Calu3 (cell line): ENCODE measurements around the gene FMO3. TPM values are rescaled to one million over a fixed set of nuclear protein-coding genes. Genes with fewer than 3 reads are reported as not detected.

Source experiments
- BruUV-seq: library from RNA; stranded (reverse); fragments of 400-500 nt; replicated peaks from 2 replicates; lab custom pipeline; 2021; lab: Mats Ljungman, UMichigan
- CTCF ChIA-PET: fragments of 300-600 bp; sonication (Branson Sonifier 250); formaldehyde crosslinking; loops from one replicate; lab custom pipeline; 2022; ENCODE audit warnings: antibody characterized with exemption; lab: Charles Lee
- DNase-seq: peaks from one replicate; pipeline ENCODE4 v3.0.0; 2022
- H3K27ac Mint-ChIP-seq: one replicate; pipeline ENCODE4 v1.8.0; 2022; ENCODE audit warnings: mixed read lengths; ENCODE audit not compliant: unreplicated experiment
- H3K27me3 Mint-ChIP-seq: one replicate; pipeline ENCODE4 v1.8.0; 2022; ENCODE audit warnings: mixed read lengths; ENCODE audit not compliant: unreplicated experiment
- H3K36me3 Mint-ChIP-seq: one replicate; pipeline ENCODE4 v1.8.0; 2022; ENCODE audit warnings: mild to moderate bottlenecking, moderate library complexity, mixed read lengths; ENCODE audit not compliant: insufficient read depth, unreplicated experiment
- H3K4me1 Mint-ChIP-seq: one replicate; pipeline ENCODE4 v1.8.0; 2022; ENCODE audit warnings: mild to moderate bottlenecking, low read depth, mixed read lengths; ENCODE audit not compliant: unreplicated experiment
- H3K4me3 Mint-ChIP-seq: one replicate; pipeline ENCODE4 v1.8.0; 2022; ENCODE audit warnings: mild to moderate bottlenecking, low read depth, moderate library complexity, mixed read lengths; ENCODE audit not compliant: unreplicated experiment
- H3K9me3 Mint-ChIP-seq: one replicate; pipeline ENCODE4 v1.8.0; 2022; ENCODE audit warnings: low read depth, mixed read lengths; ENCODE audit not compliant: unreplicated experiment
- CTCF ChIP-seq: fragments of 200-600 bp; IDR thresholded peaks from one replicate; pipeline ENCODE4 v1.8.0; 2022; ENCODE audit warnings: antibody characterized with exemption; ENCODE audit not compliant: unreplicated experiment
- intact Hi-C: fragments of 100-400 bp; cut with micrococcal nuclease; formaldehyde crosslinking; loops from one replicate; pipeline ENCODE4 v1.10.0; 2022; ENCODE audit not compliant: unreplicated experiment
- total RNA-seq: library from RNA; stranded (reverse); gene quantifications from 2 replicates; pipeline ENCODE4 v1.2.3, GENCODE V29; 2022

The FMO3 gene
- total RNA-seq, 1 experiment from 2014 or later = not detected

- CTCF ChIA-PET = no interaction called here
- Mint-ChIP-seq H3K36me3 (no peaks in the 10 kb centered on the region), H3K4me1 (no peaks in the 10 kb centered on the region), H3K4me3 (no peak overlapping the region), H3K9me3 (no peaks in the 10 kb centered on the region), H3K27ac (no peak overlapping the region), H3K27me3 (peaks cover 33% of the 10 kb centered on the region)
- TF ChIP-seq CTCF = no peak
- no TSS peak for BruUV-seq
- intact Hi-C loops = no loop called here
- no peak for DNase-seq
Measured at GRCh38 chr1:171119648-171120047, 28.9 kb downstream of the FMO3 start.

- Mint-ChIP-seq H3K36me3 (no peaks in the 10 kb centered on the region), H3K9me3 (no peaks in the 10 kb centered on the region), H3K27ac (no peak overlapping the region), H3K27me3 (peaks cover 33% of the 10 kb centered on the region), H3K4me1 (no peaks in the 10 kb centered on the region), H3K4me3 (no peak overlapping the region)
- no peak for DNase-seq
- no peak for TF ChIP-seq CTCF
- intact Hi-C loops = no loop called here
- CTCF ChIA-PET = no interaction called here
- BruUV-seq = no TSS peak
Measured at GRCh38 chr1:171122299-171122698, 31.6 kb downstream of the FMO3 start.

GRCh38 chr1:171122893-171123292 lies 32.2 kb downstream of the FMO3 start:
- no peak for DNase-seq
- Mint-ChIP-seq H3K36me3 (no peaks in the 10 kb centered on the region), H3K27ac (no peak overlapping the region), H3K4me3 (no peak overlapping the region), H3K9me3 (no peaks in the 10 kb centered on the region), H3K27me3 (peaks cover 33% of the 10 kb centered on the region), H3K4me1 (no peaks in the 10 kb centered on the region)
- no TSS peak for BruUV-seq
- no peak for TF ChIP-seq CTCF
- intact Hi-C loops = no loop called here
- CTCF ChIA-PET = no interaction called here

- CTCF ChIA-PET = no interaction called here
- DNase-seq = no peak
- no peak overlapping the region for H3K27ac Mint-ChIP-seq
Measured at GRCh38 chr1:171126504-171126903, 35.8 kb downstream of the FMO3 start.

More at GRCh38 chr1:171126504-171126903, 35.8 kb downstream of the FMO3 start:
- no peaks in the 10 kb centered on the region for H3K9me3 Mint-ChIP-seq
- H3K4me3 Mint-ChIP-seq = no peak overlapping the region
- BruUV-seq = no TSS peak
- no peaks in the 10 kb centered on the region for H3K4me1 Mint-ChIP-seq
- intact Hi-C loops = no loop called here
- no peak for TF ChIP-seq CTCF
- H3K27me3 Mint-ChIP-seq = peaks cover 11% of the 10 kb centered on the region
- H3K36me3 Mint-ChIP-seq = no peaks in the 10 kb centered on the region
